GM13976 (cell line): ENCODE data around the gene NF1.
"Not testable (repeated sequence)": the region's sequence is repeated elsewhere in the genome, so short reads cannot be mapped to it uniquely, and the experiment has no call there.

ENCODE experiments used
- DNase-seq: peaks from one replicate; pipeline ENCODE4 v3.0.0; 2012; ENCODE audit warnings: low spot score
- CTCF ChIP-seq: IDR thresholded peaks from 2 replicates; pipeline ENCODE4 v1.5.1; 2012; ENCODE audit warnings: borderline replicate concordance, mild to moderate bottlenecking; ENCODE audit not compliant: insufficient read depth; ENCODE audit errors: extremely low read depth, missing control alignments, control extremely low read depth
- in situ Hi-C: fragments of 300-500 bp; cut with MboI; formaldehyde crosslinking; loops from one replicate; pipeline ENCODE4 v1.12.0; 2022; ENCODE audit warnings: low sequenced_read_pairs, mixed read lengths, inconsistent platforms; ENCODE audit not compliant: unreplicated experiment

The NF1 gene

GRCh38 chr17:31327534-31328159 lies 232.9 kb downstream of the NF1 start:
- no peak for DNase-seq
- TF ChIP-seq CTCF: no peak
- in situ Hi-C loops: no loop called here

GRCh38 chr17:31328160-31328535 lies 233.4 kb downstream of the NF1 start:
- in situ Hi-C loops: no loop called here
- TF ChIP-seq CTCF: no peak
- no peak for DNase-seq

- no peak for TF ChIP-seq CTCF
- in situ Hi-C loops: no loop called here
- DNase-seq: no peak
Observed at GRCh38 chr17:31329221-31329620, 234.4 kb downstream of the NF1 start.

- DNase-seq: no peak
- in situ Hi-C loops: no loop called here
- no peak for TF ChIP-seq CTCF
Observed at GRCh38 chr17:31339906-31340661, 245.3 kb downstream of the NF1 start.

GRCh38 chr17:31345191-31345747 lies 250.5 kb downstream of the NF1 start:
- DNase-seq, in situ Hi-C loops: not testable (repeated sequence)

- DNase-seq: no peak
- TF ChIP-seq CTCF: no peak
- in situ Hi-C loops: no loop called here
Observed at GRCh38 chr17:31349454-31349853, 254.7 kb downstream of the NF1 start.

GRCh38 chr17:31355935-31356334 lies 261.2 kb downstream of the NF1 start:
- no peak for DNase-seq
- in situ Hi-C loops: loop anchor here (25.0 kb wide), 1 partner anchor 344 kb away; no protein-coding TSS in a partner anchor
- no peak for TF ChIP-seq CTCF
